ENCODE measurements around the gene MYO7A.

GRCh38 chr11:77155082-77155475 is 27.0 kb downstream of the MYO7A start:
- TF ChIP-seq CTCF (IDR thresholded peaks at IDR 0.05) = no peak
- no peak for TF ChIP-seq POLR2A (IDR thresholded peaks at IDR 0.05)
